Activated T-cell treated with anti-CD3 and anti-CD28 coated beads, Interleukin-2, amount 50 U/mL, for 4 hours (primary cell): ENCODE results near the gene MSX1. TPM values are rescaled to one million over a fixed set of nuclear protein-coding genes. Genes with fewer than 3 reads are reported as not detected.

Experiments
- ATAC-seq, 2 donors: fragments of 200-7000 bp; cut with Tn5 transposase; one replicate each; pipeline ENCODE4 v1.10.0; 2021
- DNase-seq: peaks from one replicate; pipeline ENCODE4 v3.0.0-alpha.2; 2020
- H3K27me3 Mint-ChIP-seq: one replicate; pipeline ENCODE4 v1.8.0; 2021; ENCODE audit warnings: low read depth, mixed read lengths
- H3K36me3 Mint-ChIP-seq: one replicate; pipeline ENCODE4 v1.8.0; 2022; ENCODE audit warnings: mixed read lengths; ENCODE audit not compliant: insufficient read depth
- H3K4me1 Mint-ChIP-seq: one replicate; pipeline ENCODE4 v1.8.0; 2021; ENCODE audit warnings: low read depth, mixed read lengths
- H3K4me3 Mint-ChIP-seq: one replicate; pipeline ENCODE4 v1.8.0; 2021; ENCODE audit warnings: mild to moderate bottlenecking, moderate library complexity, mixed read lengths
- H3K9me3 Mint-ChIP-seq: one replicate; pipeline ENCODE4 v1.8.0; 2021; ENCODE audit warnings: mixed read lengths
- total RNA-seq, 3 donors: library from RNA; stranded (reverse); gene quantifications; one replicate each; pipeline ENCODE4 v1.2.1, GENCODE V29; 2021

Gene MSX1
- total RNA-seq, 3 donors from 2014 or later: 0.14 TPM; not detected in 2

DNA sequence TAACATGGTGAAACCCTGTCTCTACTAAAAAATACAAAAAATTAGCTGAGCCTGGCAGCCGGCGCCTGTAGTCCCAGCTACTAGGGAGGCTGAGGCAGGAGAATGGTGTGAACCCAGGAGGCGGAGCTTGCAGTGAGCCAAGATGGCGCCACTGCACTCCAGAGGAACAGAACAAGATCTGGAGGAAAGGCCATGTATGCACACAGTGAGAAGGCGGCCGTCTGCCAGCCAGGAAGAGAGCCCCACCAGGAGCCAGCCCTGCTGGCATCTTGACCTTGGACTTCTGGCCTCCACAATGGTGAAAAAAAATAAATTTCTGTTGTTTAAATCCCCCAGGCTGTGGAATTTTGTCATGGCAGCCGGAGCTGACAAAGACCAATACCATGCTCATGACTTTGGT is 28.2 kb upstream of the MSX1 start:
- peaks cover 16% of the 10 kb centered on the region for H3K27me3 Mint-ChIP-seq
- H3K4me3 Mint-ChIP-seq: no peak overlapping the region
- ATAC-seq (no peak), DNase-seq (no peak)
- no peaks in the 10 kb centered on the region for H3K36me3 Mint-ChIP-seq
- H3K4me1 Mint-ChIP-seq: no peaks in the 10 kb centered on the region
- peaks cover 16% of the 10 kb centered on the region for H3K9me3 Mint-ChIP-seq

DNA sequence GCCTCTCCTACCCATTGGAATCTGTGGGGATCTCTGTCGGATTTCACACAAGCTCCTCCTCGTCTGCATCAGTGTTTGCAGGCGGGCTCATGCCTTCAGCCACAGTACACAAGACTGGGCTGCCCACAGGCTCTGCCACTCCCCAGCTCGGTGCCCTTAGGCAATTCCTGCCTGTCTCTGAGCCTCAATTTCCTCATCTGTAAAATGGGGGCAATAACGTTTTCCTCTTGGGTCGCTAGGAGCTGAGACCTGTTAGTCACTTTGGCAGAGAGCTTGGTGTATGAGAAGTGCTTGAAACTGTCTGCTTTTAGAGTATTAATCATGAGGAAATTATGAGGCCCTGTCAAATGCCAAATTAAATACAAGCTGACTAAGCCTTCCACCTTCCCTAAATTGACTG is 27.6 kb upstream of the MSX1 start:
- peaks cover 16% of the 10 kb centered on the region for H3K9me3 Mint-ChIP-seq
- no peak for ATAC-seq
- no peaks in the 10 kb centered on the region for H3K36me3 Mint-ChIP-seq
- DNase-seq: no peak
- no peaks in the 10 kb centered on the region for H3K4me1 Mint-ChIP-seq
- no peak overlapping the region for H3K4me3 Mint-ChIP-seq
- peaks cover 16% of the 10 kb centered on the region for H3K27me3 Mint-ChIP-seq

GRCh38 chr4:4836044-4836443 is 23.4 kb upstream of the MSX1 start:
- no peak overlapping the region for H3K4me3 Mint-ChIP-seq

GRCh38 chr4:4837316-4837715 is 22.1 kb upstream of the MSX1 start:
- Mint-ChIP-seq H3K4me3 (no peak overlapping the region), H3K9me3 (peaks cover 16% of the 10 kb centered on the region), H3K36me3 (no peaks in the 10 kb centered on the region), H3K27me3 (peaks cover 6% of the 10 kb centered on the region), H3K4me1 (no peaks in the 10 kb centered on the region)
- DNase-seq: no peak
- no peak for ATAC-seq

More at GRCh38 chr4:4836044-4836443, 23.4 kb upstream of the MSX1 start:
- no peaks in the 10 kb centered on the region for H3K4me1 Mint-ChIP-seq
- H3K36me3 Mint-ChIP-seq: no peaks in the 10 kb centered on the region
- H3K27me3 Mint-ChIP-seq: peaks cover 7% of the 10 kb centered on the region
- no peak for ATAC-seq
- DNase-seq: no peak
- H3K9me3 Mint-ChIP-seq: peaks cover 16% of the 10 kb centered on the region

DNA sequence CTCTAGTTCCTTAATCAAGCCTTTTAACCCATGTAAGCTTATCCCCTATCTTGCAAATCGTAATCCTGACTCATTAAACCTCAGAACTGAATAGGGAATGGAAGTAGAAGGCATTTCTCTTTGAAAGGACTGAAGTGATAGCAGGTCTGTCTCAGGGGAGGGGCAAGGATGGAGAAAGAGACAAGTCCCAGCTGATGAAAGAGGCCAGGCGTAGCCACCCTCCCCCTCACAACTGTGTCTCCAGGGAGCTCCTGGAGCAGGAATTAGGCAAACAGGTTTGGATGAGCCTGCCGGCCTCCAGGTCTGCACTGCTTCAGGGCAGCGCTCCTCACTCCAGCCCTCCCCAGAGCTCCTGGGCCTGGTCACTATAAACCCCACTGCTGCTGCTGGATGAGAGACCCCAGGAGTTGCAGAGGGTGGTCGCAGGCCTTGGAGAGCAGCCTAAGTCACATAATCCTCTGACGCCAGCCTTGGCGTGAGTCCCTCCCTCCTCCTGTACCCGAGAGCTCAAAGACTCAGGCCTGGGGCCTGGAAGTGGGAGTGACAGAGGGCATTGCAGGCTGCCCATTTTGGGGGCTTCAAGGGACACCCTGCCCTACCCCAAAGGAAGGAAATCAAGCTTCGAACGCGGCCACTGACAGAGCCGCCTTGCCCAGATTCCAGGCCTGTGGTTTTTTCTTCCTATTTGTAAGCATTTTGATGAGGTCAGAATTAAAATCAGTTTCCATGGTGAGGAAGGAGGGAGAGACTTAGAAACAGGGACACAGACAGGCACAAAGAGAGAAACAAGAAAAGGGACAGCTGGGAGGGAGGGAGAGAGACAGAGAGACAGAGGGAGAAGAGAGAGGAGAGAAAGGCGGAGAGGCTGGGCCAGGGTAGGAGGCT is 21.2 kb upstream of the MSX1 start:
- Mint-ChIP-seq H3K9me3 (peaks cover 16% of the 10 kb centered on the region), H3K4me3 (no peak overlapping the region), H3K4me1 (no peaks in the 10 kb centered on the region), H3K27me3 (peaks cover 6% of the 10 kb centered on the region), H3K36me3 (no peaks in the 10 kb centered on the region)
- DNase-seq: no peak
- ATAC-seq: no peak

GRCh38 chr4:4838936-4839810 is 20.3 kb upstream of the MSX1 start:
- DNase-seq: no peak
- Mint-ChIP-seq H3K36me3 (no peaks in the 10 kb centered on the region), H3K9me3 (peaks cover 11% of the 10 kb centered on the region), H3K4me1 (no peaks in the 10 kb centered on the region), H3K4me3 (no peak overlapping the region), H3K27me3 (peaks cover 10% of the 10 kb centered on the region)
- ATAC-seq: no peak

- DNase-seq: no peak
Observed at GRCh38 chr4:4840351-4840750, 19.1 kb upstream of the MSX1 start.

GRCh38 chr4:4841156-4841555 is 18.3 kb upstream of the MSX1 start:
- no peak for ATAC-seq
- H3K4me3 Mint-ChIP-seq: no peak overlapping the region
- no peaks in the 10 kb centered on the region for H3K9me3 Mint-ChIP-seq
- H3K36me3 Mint-ChIP-seq: no peaks in the 10 kb centered on the region
- no peaks in the 10 kb centered on the region for H3K4me1 Mint-ChIP-seq
- peaks cover 14% of the 10 kb centered on the region for H3K27me3 Mint-ChIP-seq
- no peak for DNase-seq

More at GRCh38 chr4:4840351-4840750, 19.1 kb upstream of the MSX1 start:
- H3K4me1 Mint-ChIP-seq: no peaks in the 10 kb centered on the region
- H3K9me3 Mint-ChIP-seq: peaks cover 1% of the 10 kb centered on the region
- H3K4me3 Mint-ChIP-seq: no peak overlapping the region
- peaks cover 14% of the 10 kb centered on the region for H3K27me3 Mint-ChIP-seq
- no peaks in the 10 kb centered on the region for H3K36me3 Mint-ChIP-seq
- ATAC-seq: no peak

DNA sequence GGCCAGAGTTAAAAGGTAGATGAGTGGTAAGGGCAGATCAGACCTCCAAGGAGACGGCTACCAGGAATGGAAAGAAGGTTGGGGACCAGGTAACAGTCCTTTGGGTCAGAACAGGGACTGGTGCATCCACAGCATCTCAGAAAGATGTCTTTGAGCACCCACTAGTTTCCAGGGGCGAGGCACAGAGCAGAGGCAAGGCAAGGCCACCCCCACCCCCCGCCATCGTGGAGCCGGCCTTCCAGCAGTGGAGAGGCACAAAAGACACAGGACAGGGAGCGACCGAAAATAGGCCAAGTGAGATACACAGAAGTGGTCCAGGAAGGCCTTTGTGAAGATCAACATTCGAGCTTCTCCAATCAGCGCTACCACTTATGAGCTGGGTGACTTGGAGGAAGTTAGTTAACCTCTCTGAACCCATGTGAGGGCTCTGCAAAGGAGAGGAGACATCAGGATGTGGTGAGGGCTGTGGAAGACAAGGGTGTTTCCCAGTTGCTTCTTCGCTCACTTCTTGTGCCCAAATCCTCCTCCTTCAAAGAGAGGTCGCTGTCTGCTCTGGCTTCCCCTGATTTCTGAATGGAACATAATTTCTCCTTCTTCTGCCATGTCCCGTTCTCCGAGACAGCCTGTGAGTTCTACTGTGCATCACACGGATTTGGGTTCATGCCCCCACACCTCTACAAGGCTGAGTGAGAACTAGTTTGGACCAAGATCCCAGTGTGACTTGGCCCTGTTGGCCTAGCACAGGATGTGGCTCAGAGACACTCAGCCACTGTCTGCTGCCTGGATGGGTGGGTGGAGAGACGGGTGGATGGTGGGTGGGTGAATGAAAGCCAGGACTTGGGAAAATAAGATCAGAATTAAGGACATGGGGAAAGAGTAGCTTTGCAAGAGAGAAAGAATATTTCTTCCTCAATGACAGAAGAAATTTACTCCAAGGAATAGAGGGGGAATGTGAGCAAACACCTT is 16.7 kb upstream of the MSX1 start:
- DNase-seq (no peak), ATAC-seq (no peak)
- no peak overlapping the region for H3K4me3 Mint-ChIP-seq
- H3K36me3 Mint-ChIP-seq: no peaks in the 10 kb centered on the region
- peaks cover 19% of the 10 kb centered on the region for H3K27me3 Mint-ChIP-seq
- no peaks in the 10 kb centered on the region for H3K4me1 Mint-ChIP-seq
- H3K9me3 Mint-ChIP-seq: no peaks in the 10 kb centered on the region

- Mint-ChIP-seq H3K9me3 (no peaks in the 10 kb centered on the region), H3K27me3 (peaks cover 26% of the 10 kb centered on the region), H3K4me1 (no peaks in the 10 kb centered on the region), H3K4me3 (no peak overlapping the region), H3K36me3 (no peaks in the 10 kb centered on the region)
- DNase-seq: no peak
- ATAC-seq: no peak
Observed at GRCh38 chr4:4843635-4844291, 15.7 kb upstream of the MSX1 start.

- DNase-seq: no peak
- peaks cover 31% of the 10 kb centered on the region for H3K27me3 Mint-ChIP-seq
Observed at GRCh38 chr4:4845027-4845426, 14.4 kb upstream of the MSX1 start.

GRCh38 chr4:4847011-4847410 is 12.5 kb upstream of the MSX1 start:
- no peaks in the 10 kb centered on the region for H3K4me1 Mint-ChIP-seq
- H3K4me3 Mint-ChIP-seq: no peak overlapping the region
- DNase-seq (no peak), ATAC-seq (no peak)
- peaks cover 46% of the 10 kb centered on the region for H3K27me3 Mint-ChIP-seq
- no peaks in the 10 kb centered on the region for H3K9me3 Mint-ChIP-seq
- H3K36me3 Mint-ChIP-seq: no peaks in the 10 kb centered on the region

More at GRCh38 chr4:4845027-4845426, 14.4 kb upstream of the MSX1 start:
- Mint-ChIP-seq H3K4me3 (no peak overlapping the region), H3K36me3 (no peaks in the 10 kb centered on the region), H3K9me3 (no peaks in the 10 kb centered on the region), H3K4me1 (no peaks in the 10 kb centered on the region)
- ATAC-seq: no peak

GRCh38 chr4:4848540-4848939 is 10.9 kb upstream of the MSX1 start:
- no peak for DNase-seq
- peaks cover 55% of the 10 kb centered on the region for H3K27me3 Mint-ChIP-seq
- ATAC-seq: no peak
- no peaks in the 10 kb centered on the region for H3K9me3 Mint-ChIP-seq
- no peak overlapping the region for H3K4me3 Mint-ChIP-seq
- peaks cover 9% of the 10 kb centered on the region for H3K4me1 Mint-ChIP-seq
- no peaks in the 10 kb centered on the region for H3K36me3 Mint-ChIP-seq
